T-helper 1 cell treated with Interleukin-12 subunit alpha and Interleukin-12 subunit beta and Interleukin-4 antibody, amounts not matched to agents 30 μg/mL and 1 μg/mL, for 36 hours (primary cell): Measurements from ENCODE around the gene CD1D.
A peak's percentile ranks its signal among the peaks of the same experiment; 100 is the strongest.

Source experiments
- H3K27ac Mint-ChIP-seq: one replicate; pipeline ENCODE4 v1.8.0; 2021; ENCODE audit warnings: mild to moderate bottlenecking, mixed read lengths
- H3K27me3 Mint-ChIP-seq: one replicate; pipeline ENCODE4 v1.8.0; 2021; ENCODE audit warnings: low read depth, mixed read lengths
- H3K36me3 Mint-ChIP-seq: one replicate; pipeline ENCODE4 v1.8.0; 2021; ENCODE audit warnings: low read depth, mixed read lengths
- H3K4me1 Mint-ChIP-seq: one replicate; pipeline ENCODE4 v1.8.0; 2021; ENCODE audit warnings: low read depth, mixed read lengths
- H3K4me3 Mint-ChIP-seq: one replicate; pipeline ENCODE4 v1.8.0; 2021; ENCODE audit warnings: mild to moderate bottlenecking, moderate library complexity, mixed read lengths
- H3K9me3 Mint-ChIP-seq: one replicate; pipeline ENCODE4 v1.8.0; 2021; ENCODE audit warnings: mixed read lengths

The CD1D gene

DNA sequence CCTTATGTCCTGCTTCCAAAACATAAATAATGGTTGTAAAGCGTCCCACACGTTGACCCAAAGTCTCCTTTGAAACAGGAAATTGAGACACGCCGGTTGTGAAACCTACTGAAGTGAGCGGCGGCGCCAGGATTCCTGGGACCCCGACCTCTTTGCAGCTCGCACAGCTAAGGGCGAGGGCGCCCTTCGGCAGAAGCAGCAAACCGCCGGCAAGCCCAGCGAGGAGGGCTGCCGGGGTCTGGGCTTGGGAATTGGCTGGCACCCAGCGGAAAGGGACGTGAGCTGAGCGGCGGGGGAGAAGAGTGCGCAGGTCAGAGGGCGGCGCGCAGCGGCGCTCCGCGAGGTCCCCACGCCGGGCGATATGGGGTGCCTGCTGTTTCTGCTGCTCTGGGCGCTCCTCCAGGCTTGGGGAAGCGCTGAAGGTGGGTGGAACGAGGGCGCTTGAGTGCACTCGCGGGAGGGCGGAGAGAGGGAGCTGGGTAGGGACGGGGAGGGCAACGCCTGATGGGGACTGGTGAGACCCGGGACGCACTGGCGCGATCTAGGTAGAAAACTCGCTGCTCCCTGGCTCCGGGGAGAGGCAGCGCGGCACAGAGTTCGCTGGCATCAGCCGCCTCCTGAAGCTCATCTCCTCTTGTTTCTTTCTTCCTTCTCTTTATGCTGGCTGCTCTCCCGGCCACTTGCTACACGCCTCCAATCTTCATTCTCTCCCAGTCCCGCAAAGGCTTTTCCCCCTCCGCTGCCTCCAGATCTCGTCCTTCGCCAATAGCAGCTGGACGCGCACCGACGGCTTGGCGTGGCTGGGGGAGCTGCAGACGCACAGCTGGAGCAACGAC lies at the start of gene CD1D:
TSS of gene CD1D (plus strand) at position 155 of the 836 bp plus-strand sequence. CDS start at position 362, 207 bp downstream.
- H3K9me3 Mint-ChIP-seq, result no peaks in the 10 kb centered on the region
- H3K4me3 Mint-ChIP-seq, result peak within 1 kb of the TSS; percentile 78
- peaks cover 19% of the 10 kb centered on the region for H3K4me1 Mint-ChIP-seq
- no peak within 1 kb of the TSS for H3K27ac Mint-ChIP-seq
- H3K27me3 Mint-ChIP-seq, result peaks cover 67% of the 10 kb centered on the region
- H3K36me3 Mint-ChIP-seq, result no peaks in the 10 kb centered on the region

DNA sequence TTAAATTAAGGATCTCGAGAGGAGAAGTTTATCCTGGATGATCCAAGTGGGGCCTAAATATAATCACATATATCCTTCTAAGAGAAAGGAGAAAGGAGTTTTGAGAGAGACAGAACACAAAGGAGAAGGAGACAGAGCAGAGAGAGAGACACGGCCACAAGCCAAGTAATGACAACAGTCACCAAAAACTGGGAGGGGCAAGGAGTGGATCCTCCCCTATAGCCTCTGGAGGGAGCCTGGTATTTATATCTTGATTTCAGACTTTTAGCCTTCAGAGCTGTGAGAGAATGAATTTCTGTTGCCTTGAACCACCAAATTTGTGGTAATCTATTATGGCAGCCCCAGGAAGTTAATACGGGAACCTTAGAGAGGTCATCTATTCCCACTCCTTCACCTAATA lies 49.5 kb upstream of the CD1D start:
- Mint-ChIP-seq H3K4me3 (no peak overlapping the region), H3K4me1 (no peaks in the 10 kb centered on the region), H3K27me3 (peaks cover 8% of the 10 kb centered on the region), H3K36me3 (no peaks in the 10 kb centered on the region), H3K27ac (no peak overlapping the region), H3K9me3 (no peaks in the 10 kb centered on the region)

DNA sequence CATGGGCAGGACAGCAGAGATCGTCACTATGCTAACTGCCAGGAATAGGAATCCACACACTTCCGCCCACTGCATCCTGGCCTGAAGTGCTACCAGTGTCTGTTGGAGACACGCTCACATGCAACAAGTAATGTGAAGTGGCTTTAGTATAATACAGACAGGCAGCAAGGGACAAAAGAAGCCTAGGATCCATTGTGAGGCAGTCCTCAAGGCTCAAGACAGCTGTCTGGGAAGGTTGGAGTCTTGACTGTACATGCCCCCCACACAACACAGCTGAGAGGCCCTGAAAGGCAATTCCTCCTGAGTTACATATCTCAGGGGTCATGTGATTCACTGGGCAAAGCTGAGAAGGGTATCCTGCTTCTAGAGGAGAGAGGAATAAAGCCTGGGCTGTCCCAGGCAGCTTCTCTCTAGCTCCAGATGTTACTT lies 39.9 kb upstream of the CD1D start:
- Mint-ChIP-seq H3K4me3 (no peak overlapping the region), H3K27ac (no peak overlapping the region), H3K9me3 (no peaks in the 10 kb centered on the region), H3K36me3 (no peaks in the 10 kb centered on the region), H3K4me1 (no peaks in the 10 kb centered on the region), H3K27me3 (no peaks in the 10 kb centered on the region)

DNA sequence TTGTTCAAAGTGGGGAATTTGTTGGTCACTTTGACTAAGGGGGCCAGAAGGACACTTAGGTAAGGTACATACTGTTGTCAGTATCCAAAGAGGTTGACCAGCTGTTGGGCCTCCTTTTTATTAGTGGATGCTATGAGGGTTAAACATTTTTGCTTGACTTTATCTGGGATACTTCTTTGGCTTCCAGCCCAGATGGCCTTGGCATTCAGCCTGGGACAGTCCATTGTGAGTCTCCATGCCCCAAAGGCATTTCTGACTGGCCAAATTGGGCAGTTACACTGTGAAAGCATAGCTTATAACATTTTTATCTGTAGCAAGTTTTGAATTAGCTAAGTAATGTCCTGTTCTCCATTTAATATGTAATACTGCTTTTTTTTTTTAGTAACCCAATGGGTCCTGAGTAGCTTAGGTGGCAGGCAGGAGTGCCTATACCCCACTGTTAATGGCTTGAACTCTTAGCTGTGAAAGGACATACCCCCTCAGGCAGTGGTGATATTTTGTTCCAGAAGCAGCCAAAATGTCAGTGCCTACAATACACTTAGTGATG lies 35.4 kb upstream of the CD1D start:
- Mint-ChIP-seq H3K36me3 (no peaks in the 10 kb centered on the region), H3K9me3 (no peaks in the 10 kb centered on the region), H3K4me3 (no peak overlapping the region), H3K27me3 (no peaks in the 10 kb centered on the region), H3K4me1 (peaks cover 11% of the 10 kb centered on the region), H3K27ac (no peak overlapping the region)

DNA sequence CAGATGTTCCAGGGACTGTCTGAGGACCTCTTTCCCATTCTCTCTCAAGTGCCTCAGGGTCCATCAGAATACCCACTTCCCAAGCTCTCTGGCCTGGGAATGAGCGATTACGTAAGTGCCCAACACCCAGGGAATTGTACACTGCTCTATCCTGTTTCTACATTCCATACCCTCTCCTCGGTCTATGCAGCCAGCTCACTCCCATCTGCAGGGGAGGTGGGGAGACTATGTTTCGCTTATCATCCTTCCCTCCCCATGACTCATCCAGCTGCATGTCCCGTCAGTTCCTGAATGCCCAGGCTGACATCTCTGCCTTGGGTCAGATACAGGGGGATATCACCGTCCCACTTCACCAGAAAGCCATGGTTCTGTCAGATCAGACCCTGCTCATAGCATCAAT lies 34.5 kb upstream of the CD1D start:
- Mint-ChIP-seq H3K4me3 (no peak overlapping the region), H3K9me3 (no peaks in the 10 kb centered on the region), H3K4me1 (peaks cover 13% of the 10 kb centered on the region), H3K36me3 (no peaks in the 10 kb centered on the region), H3K27ac (no peak overlapping the region), H3K27me3 (no peaks in the 10 kb centered on the region)

DNA sequence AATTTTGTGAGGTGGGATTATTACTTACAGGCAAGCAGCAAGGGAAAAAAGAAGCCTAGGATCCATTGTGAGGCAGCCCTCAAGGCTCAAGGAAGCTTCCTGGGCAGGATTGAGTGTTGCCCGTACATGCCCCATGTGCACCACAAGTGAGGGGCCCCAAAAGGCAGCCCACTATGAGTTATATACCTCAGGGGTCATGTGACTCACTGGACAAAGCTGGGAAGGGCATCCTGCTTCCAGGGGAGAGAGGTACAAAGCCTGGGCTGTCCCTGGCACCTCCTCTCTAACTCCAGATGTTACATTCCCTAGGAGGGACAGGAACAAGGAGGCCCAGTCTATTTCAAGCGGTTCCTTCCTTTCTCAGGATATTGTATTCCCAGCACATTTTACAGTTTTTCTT lies 34.0 kb upstream of the CD1D start:
- H3K9me3 Mint-ChIP-seq, result no peaks in the 10 kb centered on the region
- H3K4me1 Mint-ChIP-seq, result peaks cover 13% of the 10 kb centered on the region
- no peaks in the 10 kb centered on the region for H3K27me3 Mint-ChIP-seq
- no peak overlapping the region for H3K27ac Mint-ChIP-seq
- H3K36me3 Mint-ChIP-seq, result no peaks in the 10 kb centered on the region
- H3K4me3 Mint-ChIP-seq, result no peak overlapping the region

DNA sequence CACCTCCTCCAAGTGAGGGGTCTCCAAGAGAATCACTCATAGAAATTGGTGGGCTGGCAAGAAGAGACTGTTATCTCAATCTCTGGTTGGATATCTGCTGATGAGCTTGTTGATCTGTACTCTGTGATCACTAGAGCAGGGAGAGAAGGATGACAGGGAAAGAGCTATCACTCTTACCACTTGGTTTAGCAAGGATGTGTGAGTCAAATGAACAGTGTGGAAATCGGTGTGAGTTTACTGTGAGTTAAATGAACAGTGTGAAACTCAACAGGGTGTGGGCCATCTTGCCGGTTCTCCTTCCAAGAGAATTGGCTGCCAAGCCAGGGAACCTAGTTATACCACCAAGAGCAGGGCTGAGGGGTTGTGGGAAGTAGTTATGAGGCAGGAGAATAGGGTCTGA lies 33.3 kb upstream of the CD1D start:
- Mint-ChIP-seq H3K4me3 (no peak overlapping the region), H3K27me3 (no peaks in the 10 kb centered on the region), H3K4me1 (peaks cover 13% of the 10 kb centered on the region), H3K36me3 (no peaks in the 10 kb centered on the region), H3K27ac (no peak overlapping the region), H3K9me3 (no peaks in the 10 kb centered on the region)

DNA sequence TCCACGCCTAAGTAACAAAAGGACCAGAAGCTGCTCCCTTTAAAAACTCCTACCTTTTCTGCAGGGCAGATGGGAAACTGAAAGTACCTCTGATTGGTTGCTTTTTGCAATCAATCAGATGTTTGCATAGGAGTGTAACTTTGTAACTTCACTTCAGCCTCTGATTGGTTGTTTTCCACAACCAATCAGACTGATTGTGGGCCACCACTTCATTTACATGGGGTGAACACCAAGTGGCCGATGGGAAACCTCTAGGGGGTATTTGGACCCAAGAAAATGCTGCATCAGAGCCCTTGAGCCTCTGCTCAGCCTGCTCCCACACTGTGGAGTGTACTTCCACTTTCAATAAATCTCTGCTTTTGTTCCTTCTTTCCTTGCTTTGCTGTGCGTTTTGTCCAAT lies 32.8 kb upstream of the CD1D start:
- Mint-ChIP-seq H3K9me3 (no peaks in the 10 kb centered on the region), H3K27me3 (no peaks in the 10 kb centered on the region), H3K4me3 (no peak overlapping the region), H3K4me1 (peaks cover 13% of the 10 kb centered on the region), H3K27ac (no peak overlapping the region), H3K36me3 (no peaks in the 10 kb centered on the region)

DNA sequence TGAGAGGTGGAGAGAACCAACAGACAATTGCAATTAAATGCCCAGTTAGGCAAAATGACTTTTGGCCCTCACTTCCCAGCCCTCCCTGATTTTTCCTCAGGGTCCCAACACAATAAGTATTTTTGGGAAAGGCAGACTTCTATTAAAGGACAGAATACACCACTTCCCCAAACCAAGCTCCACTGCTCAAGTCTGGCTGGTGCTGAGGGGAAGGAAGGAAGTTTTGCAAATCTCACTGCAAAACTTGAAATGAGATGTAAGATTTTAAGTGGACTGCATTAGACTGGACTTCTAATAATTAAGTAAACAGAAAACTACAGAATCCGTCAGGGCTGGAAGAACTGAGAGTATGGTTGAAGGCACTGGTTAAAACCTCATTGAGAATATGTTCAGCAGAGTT lies 32.2 kb upstream of the CD1D start:
- H3K36me3 Mint-ChIP-seq, result no peaks in the 10 kb centered on the region

DNA sequence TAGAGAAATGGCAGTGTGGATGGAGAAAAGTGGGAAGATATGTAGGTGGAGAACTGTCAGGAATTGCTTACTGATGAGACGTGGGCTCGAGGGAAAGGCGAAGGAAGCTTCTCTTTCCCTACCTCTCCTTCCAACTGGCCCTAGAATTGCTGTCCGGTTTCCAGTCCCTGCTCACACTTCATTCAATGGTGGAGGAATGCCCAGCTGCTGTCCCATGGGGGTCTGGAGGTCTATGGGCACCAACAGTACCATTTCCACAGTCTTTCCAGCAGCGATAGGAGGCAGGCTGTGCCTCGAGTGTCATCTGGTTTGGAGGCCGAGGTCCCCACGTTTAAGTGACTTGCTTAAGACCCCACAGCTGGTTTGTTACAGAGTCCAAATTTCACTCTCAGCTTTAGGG lies 31.5 kb upstream of the CD1D start:
- Mint-ChIP-seq H3K36me3 (no peaks in the 10 kb centered on the region), H3K9me3 (no peaks in the 10 kb centered on the region), H3K27me3 (peaks cover 4% of the 10 kb centered on the region), H3K4me1 (peaks cover 13% of the 10 kb centered on the region), H3K27ac (peak overlapping the region; percentile 80), H3K4me3 (peak overlapping the region; percentile 95)

More for the DNA sequence above, 32.2 kb upstream of the CD1D start:
- H3K27me3 Mint-ChIP-seq, result no peaks in the 10 kb centered on the region
- H3K4me1 Mint-ChIP-seq, result peaks cover 13% of the 10 kb centered on the region
- no peak overlapping the region for H3K27ac Mint-ChIP-seq
- H3K4me3 Mint-ChIP-seq, result peak overlapping the region; percentile 15
- H3K9me3 Mint-ChIP-seq, result no peaks in the 10 kb centered on the region

DNA sequence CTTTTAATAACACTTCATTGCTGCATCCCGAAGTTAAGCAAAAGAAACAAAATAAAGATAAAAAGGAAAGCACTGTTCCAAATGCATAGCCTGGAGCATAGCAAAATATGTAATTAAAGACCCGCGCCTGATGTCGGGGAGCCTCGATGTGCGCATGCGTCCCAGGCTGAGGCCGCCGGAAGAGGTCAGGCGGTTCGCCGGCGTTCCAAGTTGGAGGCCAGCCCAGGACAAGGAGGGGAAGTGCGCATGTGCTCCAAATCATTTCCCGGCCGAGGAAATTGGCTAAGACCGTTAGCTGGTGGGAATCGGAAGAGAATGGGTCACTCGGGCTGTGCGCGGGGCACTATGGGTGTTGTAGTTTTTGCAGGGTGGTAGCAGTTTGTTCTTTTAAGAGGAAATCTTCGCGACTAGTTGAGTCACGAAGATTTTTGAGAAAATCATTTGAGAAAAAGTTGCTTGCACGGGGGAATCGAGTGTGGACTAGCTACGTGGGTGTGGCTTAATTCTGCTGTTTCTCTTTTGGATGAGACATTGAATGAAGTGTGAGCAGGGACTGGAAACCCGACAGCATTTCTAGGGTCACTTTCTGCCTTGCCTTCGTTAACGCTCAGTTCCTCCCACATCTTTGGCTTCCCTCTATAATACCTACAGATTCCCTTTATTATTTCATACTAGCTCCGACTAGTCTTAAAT lies 31.0 kb upstream of the CD1D start:
- Mint-ChIP-seq H3K27me3 (peaks cover 6% of the 10 kb centered on the region), H3K36me3 (no peaks in the 10 kb centered on the region), H3K4me1 (peaks cover 13% of the 10 kb centered on the region), H3K4me3 (peak overlapping the region; percentile 95), H3K27ac (peak overlapping the region; percentile 80), H3K9me3 (no peaks in the 10 kb centered on the region)

DNA sequence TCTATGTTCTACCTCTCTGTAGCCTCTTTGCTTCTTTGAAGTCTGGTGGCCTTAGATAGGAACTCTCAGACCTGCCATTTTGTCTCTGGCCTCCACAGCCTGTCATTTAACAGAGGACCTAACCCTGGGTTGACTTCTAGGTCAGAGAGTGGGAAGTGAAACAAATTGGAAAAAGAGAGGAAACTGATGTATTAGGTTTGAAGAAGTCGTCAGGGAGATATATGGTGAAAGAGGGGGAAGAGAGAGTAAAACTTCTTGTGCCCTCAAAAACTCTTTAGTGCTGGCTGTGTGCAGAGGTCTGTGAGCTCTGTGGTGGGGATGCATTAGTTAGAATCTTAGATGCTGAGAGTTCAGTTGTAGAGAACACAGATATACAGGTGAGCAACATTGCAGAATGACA lies 30.2 kb upstream of the CD1D start:
- H3K4me3 Mint-ChIP-seq, result peak overlapping the region; percentile 95
- no peaks in the 10 kb centered on the region for H3K36me3 Mint-ChIP-seq
- H3K27me3 Mint-ChIP-seq, result peaks cover 6% of the 10 kb centered on the region
- no peak overlapping the region for H3K27ac Mint-ChIP-seq
- H3K4me1 Mint-ChIP-seq, result peaks cover 13% of the 10 kb centered on the region
- no peaks in the 10 kb centered on the region for H3K9me3 Mint-ChIP-seq

DNA sequence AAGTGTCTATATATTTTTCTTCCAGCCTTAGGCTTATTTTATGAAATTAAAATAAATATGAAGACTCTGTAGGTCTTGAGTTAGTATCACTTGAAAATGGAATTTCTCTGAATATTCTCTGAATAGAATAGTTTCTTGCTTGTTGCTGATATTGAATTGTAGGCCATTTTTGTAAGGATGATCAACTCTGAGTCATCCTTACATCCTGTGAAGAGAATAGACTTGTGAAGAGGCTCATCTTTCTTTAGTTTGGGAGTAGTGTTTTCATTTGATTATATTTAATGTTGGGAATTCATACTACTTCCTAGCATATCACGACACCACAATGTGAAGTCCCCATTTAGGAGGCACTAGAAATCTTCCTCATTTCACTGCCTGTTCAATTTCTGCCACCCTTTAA lies 27.5 kb upstream of the CD1D start:
- Mint-ChIP-seq H3K27me3 (peaks cover 6% of the 10 kb centered on the region), H3K4me3 (no peak overlapping the region), H3K36me3 (no peaks in the 10 kb centered on the region), H3K27ac (no peak overlapping the region), H3K9me3 (no peaks in the 10 kb centered on the region), H3K4me1 (peaks cover 13% of the 10 kb centered on the region)

DNA sequence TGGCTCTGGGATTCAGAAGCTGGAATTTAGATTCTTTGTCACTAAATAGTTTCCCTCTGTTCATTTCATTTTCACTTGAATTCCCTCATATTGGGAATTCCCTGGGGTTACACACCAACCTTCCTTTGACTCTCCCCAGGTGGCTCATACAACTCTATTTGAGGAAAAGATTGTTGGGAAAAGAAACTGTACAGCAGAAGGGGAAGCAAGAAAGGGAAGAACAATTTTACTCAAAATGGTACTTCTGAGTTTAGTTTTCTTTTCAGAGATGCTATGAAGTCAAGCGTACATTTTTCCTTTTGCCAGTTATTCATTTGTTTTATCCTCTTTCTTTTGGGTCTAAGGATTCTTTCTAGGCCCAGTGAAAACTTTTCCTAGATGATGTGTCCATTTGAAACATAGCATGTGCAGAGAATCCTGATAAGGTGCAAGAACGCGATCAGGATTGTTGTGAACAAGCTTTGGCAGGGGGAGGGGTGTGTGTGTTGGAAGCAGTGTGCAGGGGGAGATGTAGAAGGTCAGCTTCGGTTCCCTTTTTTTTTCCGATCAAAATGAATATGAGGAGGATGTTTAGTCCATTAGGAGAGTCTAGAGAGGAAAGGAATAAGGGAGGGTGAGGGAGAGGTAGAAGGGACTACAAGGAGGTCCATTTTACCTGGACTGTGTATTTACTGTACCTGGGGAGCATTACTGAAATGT lies 26.8 kb upstream of the CD1D start:
- H3K27ac Mint-ChIP-seq, result no peak overlapping the region
- H3K4me1 Mint-ChIP-seq, result peaks cover 9% of the 10 kb centered on the region
- H3K9me3 Mint-ChIP-seq, result no peaks in the 10 kb centered on the region
- no peaks in the 10 kb centered on the region for H3K36me3 Mint-ChIP-seq
- H3K27me3 Mint-ChIP-seq, result peaks cover 6% of the 10 kb centered on the region
- H3K4me3 Mint-ChIP-seq, result no peak overlapping the region
